ENCODE results near the gene MACROD2. TPM values are rescaled to one million over a fixed set of nuclear protein-coding genes. Genes with fewer than 3 reads are reported as not detected.

The MACROD2 gene
- total and polyA plus RNA-seq, 2 of the 4 experiments (the other 2 are of a cell fraction) = not detected

DNA sequence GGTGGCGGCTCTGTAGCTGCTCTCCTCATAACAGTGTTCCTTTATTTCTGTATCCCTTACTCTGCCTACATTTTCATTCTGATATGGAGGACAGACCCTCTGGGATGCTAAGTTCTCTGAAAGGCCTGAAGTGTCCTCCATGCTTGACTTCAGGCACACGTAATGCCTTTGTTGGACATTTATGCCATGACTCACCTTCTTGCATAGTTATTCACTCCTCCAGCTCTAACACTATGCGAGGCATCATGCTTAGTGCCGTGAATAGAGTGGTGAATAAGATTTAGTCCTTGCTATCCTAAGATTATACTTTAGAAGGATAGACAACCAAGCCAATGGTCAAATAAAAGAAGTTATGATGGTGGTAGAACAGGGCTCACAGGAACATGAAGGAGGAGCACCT is 1103.0 kb downstream of the MACROD2 start:
- Histone ChIP-seq H3K9ac (ENCODE audit: low read depth, low read length) (no peak overlapping the region), H2BK15ac (ENCODE audit: low read depth, low read length) (no peak overlapping the region), H3K4ac (ENCODE audit: low read depth, low read length) (no peak overlapping the region), H2BK120ac (ENCODE audit: low read depth, low read length) (no peak overlapping the region), H3K4me3 (ENCODE audit: insufficient read depth, low read depth, low read length) (no peak overlapping the region), H3K18ac (ENCODE audit: low read depth, low read length) (no peak overlapping the region), H3K36me3 (ENCODE audit: control insufficient read depth, insufficient read depth, low read length) (no peaks in the 10 kb centered on the region), H3K79me1 (ENCODE audit: low read depth in 1 of 2, low read length in 2 of 2) (no peaks in the 10 kb centered on the region), H3K14ac (replicated peaks; ENCODE audit: low read depth, low read length) (no peak overlapping the region), H3K9me3 (ENCODE audit: control insufficient read depth, insufficient read depth, low read length) (peaks cover 8% of the 10 kb centered on the region), H2BK20ac (ENCODE audit: low read depth, low read length) (no peak overlapping the region), H4K91ac (ENCODE audit: insufficient read depth, low read depth, low read length) (no peak overlapping the region), H3K4me2 (ENCODE audit: low read depth, low read length) (no peak overlapping the region), H3K4me1 (ENCODE audit: control insufficient read depth, insufficient read depth, low read length) (no peaks in the 10 kb centered on the region), H3K9me1 (ENCODE audit: insufficient read depth, low read length) (no peaks in the 10 kb centered on the region), H2BK5ac (ENCODE audit: low read depth, low read length, poor library complexity, severe bottlenecking) (no peak overlapping the region), H2AFZ (replicated peaks; ENCODE audit: low read length, poor library complexity) (no peak overlapping the region), H2AK9ac (replicated peaks; ENCODE audit: low read depth, low read length, poor library complexity) (no peak overlapping the region), H4K20me1 (ENCODE audit: insufficient read depth, low read length) (no peaks in the 10 kb centered on the region), H3K27ac (ENCODE audit: insufficient read depth, low read length) (no peak overlapping the region), H3K56ac (ENCODE audit: extremely low read depth, insufficient read depth, low read length) (no peak overlapping the region), H2AK5ac (ENCODE audit: low read depth, low read length) (no peak overlapping the region), H4K8ac (ENCODE audit: low read depth in 2 of 2, low read length in 2 of 2) (no peak overlapping the region), H3K27me3 (ENCODE audit: control insufficient read depth, insufficient read depth, low read length) (no peaks in the 10 kb centered on the region), H4K5ac (ENCODE audit: low read depth, low read length) (no peak overlapping the region), H3K23ac (ENCODE audit: low read depth, low read length) (no peak overlapping the region)
- no peak for TF ChIP-seq SMC3 (IDR thresholded peaks at IDR 0.05; ENCODE audit: low read depth, low read length)
- no peak for TF ChIP-seq RAD21 (IDR thresholded peaks at IDR 0.05; ENCODE audit: low read length)
- no peak for TF ChIP-seq USF2 (IDR thresholded peaks at IDR 0.05; ENCODE audit: low read depth, low read length)
- no peak for TF ChIP-seq CTCF (conservative IDR thresholded peaks at IDR 0.05; ENCODE audit: low read depth, low read length)
- TF ChIP-seq RFX5 (IDR thresholded peaks at IDR 0.05; ENCODE audit: low read depth, low read length) = no peak
- no peak for TF ChIP-seq MXI1 (IDR thresholded peaks at IDR 0.05; ENCODE audit: borderline replicate concordance, low read depth, low read length)
- no peak for TF ChIP-seq NFE2L2 (IDR thresholded peaks at IDR 0.05; ENCODE audit: low read depth, low read length)
- TF ChIP-seq FOS (IDR thresholded peaks at IDR 0.05; ENCODE audit: low read depth, low read length) = no peak
- TF ChIP-seq POLR2A (IDR thresholded peaks at IDR 0.05; ENCODE audit: low read depth, low read length) = no peak
- TF ChIP-seq CEBPB (IDR thresholded peaks at IDR 0.05; ENCODE audit: low read depth, low read length) = no peak
- TF ChIP-seq MAZ (IDR thresholded peaks at IDR 0.05; ENCODE audit: borderline replicate concordance, low read depth, low read length) = no peak
- no peak for TF ChIP-seq RCOR1 (IDR thresholded peaks at IDR 0.05; ENCODE audit: insufficient replicate concordance, low read length)
- no peak for TF ChIP-seq CHD1 (IDR thresholded peaks at IDR 0.05; ENCODE audit: low read depth, low read length)
- no peak for TF ChIP-seq ELK1 (IDR thresholded peaks at IDR 0.05; ENCODE audit: borderline replicate concordance, low read depth, low read length)
- TF ChIP-seq BHLHE40 (IDR thresholded peaks at IDR 0.05; ENCODE audit: low read depth, low read length) = no peak
- no peak for TF ChIP-seq MAFK (IDR thresholded peaks at IDR 0.05; ENCODE audit: low read depth, low read length)
- in situ Hi-C loops (cut with MboI; ENCODE audit: low sequenced_read_pairs) (no loop called here), intact Hi-C loops (cut with micrococcal nuclease) (no loop called here), dilution Hi-C loops (cut with HindIII; ENCODE audit: low sequenced_read_pairs, unreplicated experiment) (no loop called here)
- ATAC-seq (ENCODE audit: low read depth) (no peak), DNase-seq (no peak)
- WGBS, 2 experiments (ENCODE audit: extremely low coverage in 2 of 2, insufficient read length in 1 of 2) = no CpG with 5 or more reads among the region's 4 CpGs
- POLR2A ChIA-PET (ENCODE audit: unreplicated experiment) = no interaction called here
- CTCF ChIA-PET = no interaction called here
- no TSS peak for BruUV-seq (replicated peaks)

Measured in IMR-90 (cell line).